GM12875 (cell line): Measurements from ENCODE around the gene PODNL1.
"Not testable (repeated sequence)": the region's sequence is repeated elsewhere in the genome, so short reads cannot be mapped to it uniquely, and the experiment has no call there.

Experiments
- H3K4me3 ChIP-seq: one replicate; pipeline ENCODE4 v1.5.1; 2011; ENCODE audit warnings: low read depth, low read length, control low read depth
- CTCF ChIP-seq: IDR thresholded peaks from 2 replicates; pipeline ENCODE4 v1.5.1; 2011; ENCODE audit warnings: low read depth, mild to moderate bottlenecking, control low read depth, inconsistent platforms, low read length, moderate library complexity, borderline replicate concordance; ENCODE audit not compliant: insufficient read depth

PODNL1 gene

GRCh38 chr19:13972368-13973155 is 34.3 kb upstream of the PODNL1 start:
- no peak for TF ChIP-seq CTCF
- no peak overlapping the region for H3K4me3 ChIP-seq

GRCh38 chr19:13971868-13972267 is 33.7 kb upstream of the PODNL1 start:
- H3K4me3 ChIP-seq, result not testable (repeated sequence)

- TF ChIP-seq CTCF, result no peak
Observed at GRCh38 chr19:13969897-13970296, 31.7 kb upstream of the PODNL1 start.

GRCh38 chr19:13968999-13969398 is 30.8 kb upstream of the PODNL1 start:
- H3K4me3 ChIP-seq, result no peak overlapping the region
- no peak for TF ChIP-seq CTCF

More at GRCh38 chr19:13969897-13970296, 31.7 kb upstream of the PODNL1 start:
- no peak overlapping the region for H3K4me3 ChIP-seq

GRCh38 chr19:13968383-13968935 is 30.2 kb upstream of the PODNL1 start:
- no peak overlapping the region for H3K4me3 ChIP-seq
- no peak for TF ChIP-seq CTCF

- H3K4me3 ChIP-seq, result not testable (repeated sequence)
Observed at GRCh38 chr19:13967206-13967605, 29.0 kb upstream of the PODNL1 start.

- TF ChIP-seq CTCF, result no peak
- no peak overlapping the region for H3K4me3 ChIP-seq
Observed at GRCh38 chr19:13966684-13967128, 28.5 kb upstream of the PODNL1 start.

- TF ChIP-seq CTCF, result no peak
Observed at GRCh38 chr19:13965926-13966683, 27.9 kb upstream of the PODNL1 start.

More at GRCh38 chr19:13965926-13966683, 27.9 kb upstream of the PODNL1 start:
- H3K4me3 ChIP-seq, result no peak overlapping the region
